ENCODE results near the gene PRDX1.
"Not testable (repeated sequence)": the region's sequence is repeated elsewhere in the genome, so short reads cannot be mapped to it uniquely, and the experiment has no call there.

PRDX1 gene

DNA sequence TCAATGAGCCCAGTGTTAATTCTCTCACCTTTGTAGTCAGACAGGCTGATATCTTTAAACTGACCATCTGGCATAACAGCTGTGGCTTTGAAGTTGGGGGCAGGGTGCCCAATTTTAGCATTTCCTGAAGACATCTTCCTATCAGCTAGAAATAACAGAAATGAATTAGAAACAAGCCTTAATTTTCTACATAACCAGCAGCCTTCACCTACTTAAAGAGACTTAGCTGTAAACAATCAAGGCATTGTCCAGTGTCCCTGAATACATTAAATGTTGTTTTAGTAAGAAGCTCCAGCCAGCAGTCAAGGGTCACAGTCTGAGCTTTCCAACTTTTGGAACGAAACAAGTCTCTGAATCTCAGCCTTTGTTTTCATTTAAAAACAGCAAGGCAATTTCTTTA is 2.8 kb downstream of the PRDX1 start:
- TF ChIP-seq, protein P1, sequence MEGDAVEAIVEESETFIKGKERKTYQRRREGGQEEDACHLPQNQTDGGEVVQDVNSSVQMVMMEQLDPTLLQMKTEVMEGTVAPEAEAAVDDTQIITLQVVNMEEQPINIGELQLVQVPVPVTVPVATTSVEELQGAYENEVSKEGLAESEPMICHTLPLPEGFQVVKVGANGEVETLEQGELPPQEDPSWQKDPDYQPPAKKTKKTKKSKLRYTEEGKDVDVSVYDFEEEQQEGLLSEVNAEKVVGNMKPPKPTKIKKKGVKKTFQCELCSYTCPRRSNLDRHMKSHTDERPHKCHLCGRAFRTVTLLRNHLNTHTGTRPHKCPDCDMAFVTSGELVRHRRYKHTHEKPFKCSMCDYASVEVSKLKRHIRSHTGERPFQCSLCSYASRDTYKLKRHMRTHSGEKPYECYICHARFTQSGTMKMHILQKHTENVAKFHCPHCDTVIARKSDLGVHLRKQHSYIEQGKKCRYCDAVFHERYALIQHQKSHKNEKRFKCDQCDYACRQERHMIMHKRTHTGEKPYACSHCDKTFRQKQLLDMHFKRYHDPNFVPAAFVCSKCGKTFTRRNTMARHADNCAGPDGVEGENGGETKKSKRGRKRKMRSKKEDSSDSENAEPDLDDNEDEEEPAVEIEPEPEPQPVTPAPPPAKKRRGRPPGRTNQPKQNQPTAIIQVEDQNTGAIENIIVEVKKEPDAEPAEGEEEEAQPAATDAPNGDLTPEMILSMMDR (IDR thresholded peaks at IDR 0.05): no peak
- no peaks in the 10 kb centered on the region for H3K36me3 ChIP-seq (ENCODE audit: control insufficient read depth, insufficient read depth, low read length)
- H3K79me2 ChIP-seq: no peaks in the 10 kb centered on the region
- no peaks in the 10 kb centered on the region for H3K27me3 ChIP-seq (ENCODE audit: control insufficient read depth, insufficient read depth, low read length)
- no peak overlapping the region for H3K9ac ChIP-seq
- H3K27ac ChIP-seq: no peak overlapping the region
- H3K4me3 ChIP-seq (ENCODE audit: low read depth, low read length): no peak overlapping the region
- no peak overlapping the region for H2AFZ ChIP-seq
- no peaks in the 10 kb centered on the region for H3K4me1 ChIP-seq
- H3K9me3 ChIP-seq (ENCODE audit: control insufficient read depth, low read length): no peaks in the 10 kb centered on the region
- no peak overlapping the region for H3K4me2 ChIP-seq (ENCODE audit: low read length)

DNA sequence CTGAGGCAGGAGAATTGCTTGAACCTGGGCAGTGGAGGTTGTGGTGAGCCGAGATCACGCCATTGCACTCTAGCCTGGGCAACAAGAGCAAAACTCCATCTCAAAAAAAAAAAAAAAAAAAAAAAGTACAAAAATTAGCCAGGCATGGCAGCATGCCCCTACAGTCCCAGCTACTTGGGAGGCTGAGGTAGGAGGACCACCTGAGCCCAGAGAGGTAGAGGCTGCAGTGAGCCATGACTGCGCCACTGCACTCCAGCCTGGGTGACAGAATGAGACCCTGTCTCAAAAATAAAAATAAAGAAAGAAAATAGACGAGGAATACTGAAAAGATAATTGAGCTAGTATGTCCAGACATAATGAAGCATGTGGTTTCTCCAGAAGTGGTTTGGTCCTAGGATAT is 3.3 kb downstream of the PRDX1 start:
- H3K79me2 ChIP-seq, H3K4me1 ChIP-seq: not testable (repeated sequence)

DNA sequence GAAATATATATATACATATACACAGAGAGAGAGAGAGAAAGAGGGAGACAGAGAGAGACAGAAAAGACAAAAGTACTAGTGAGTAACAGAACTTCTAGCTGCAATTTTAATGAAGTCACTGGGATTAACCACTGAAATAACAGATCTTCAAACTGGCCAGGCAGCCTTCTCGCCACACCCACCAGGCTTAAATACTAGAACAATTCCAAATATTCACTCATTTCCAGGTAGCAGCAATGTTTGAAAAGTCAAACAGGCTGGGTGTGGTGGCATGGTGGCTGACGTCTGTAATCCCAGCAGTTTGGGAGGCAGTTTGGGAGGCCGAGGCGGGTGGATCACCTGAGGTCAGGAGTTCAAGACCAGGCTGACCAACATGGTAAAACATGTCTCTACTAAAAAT is 5.2 kb downstream of the PRDX1 start:
- H3K4me3 ChIP-seq (ENCODE audit: low read depth, low read length): no peak overlapping the region
- H3K4me1 ChIP-seq: no peaks in the 10 kb centered on the region
- no peak overlapping the region for H3K27ac ChIP-seq
- no peak overlapping the region for H3K9ac ChIP-seq
- H2AFZ ChIP-seq: no peak overlapping the region
- TF ChIP-seq, protein P1 (IDR thresholded peaks at IDR 0.05): no peak
- H3K9me3 ChIP-seq (ENCODE audit: control insufficient read depth, low read length): no peaks in the 10 kb centered on the region
- H3K36me3 ChIP-seq (ENCODE audit: control insufficient read depth, insufficient read depth, low read length): no peaks in the 10 kb centered on the region
- H3K79me2 ChIP-seq: no peaks in the 10 kb centered on the region
- H3K4me2 ChIP-seq (ENCODE audit: low read length): no peak overlapping the region
- H3K27me3 ChIP-seq (ENCODE audit: control insufficient read depth, insufficient read depth, low read length): no peaks in the 10 kb centered on the region

More for the DNA sequence above, 3.3 kb downstream of the PRDX1 start:
- H3K4me2 ChIP-seq (ENCODE audit: low read length); H3K4me3 ChIP-seq (ENCODE audit: low read depth, low read length); H3K9me3 ChIP-seq (ENCODE audit: control insufficient read depth, low read length); H3K27me3 ChIP-seq (ENCODE audit: control insufficient read depth, insufficient read depth, low read length); H2AFZ ChIP-seq; H3K36me3 ChIP-seq (ENCODE audit: control insufficient read depth, insufficient read depth, low read length); H3K9ac ChIP-seq; H3K27ac ChIP-seq: not testable (repeated sequence)

DNA sequence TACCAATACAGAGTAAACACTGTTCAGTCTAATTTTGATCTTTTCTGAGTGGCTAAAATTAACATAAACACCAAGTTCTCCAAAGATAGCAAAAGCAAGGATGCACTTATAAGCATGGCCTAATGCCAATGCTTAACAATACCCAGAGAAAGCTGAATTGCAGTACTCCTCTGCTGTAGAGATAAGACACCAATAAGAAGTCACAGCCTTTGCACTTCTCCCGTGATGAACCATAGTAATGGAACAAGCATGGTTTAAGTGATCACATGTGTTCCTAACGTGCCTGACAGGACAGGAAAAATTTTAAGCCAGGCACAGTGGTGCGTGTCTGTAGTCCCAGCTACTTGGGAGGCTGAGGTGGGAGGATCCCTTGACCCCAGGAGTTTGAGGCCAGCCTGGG is 5.6 kb downstream of the PRDX1 start:
- Histone ChIP-seq H3K4me1 (no peaks in the 10 kb centered on the region), H3K27ac (no peak overlapping the region), H3K4me3 (ENCODE audit: low read depth, low read length) (no peak overlapping the region), H3K27me3 (ENCODE audit: control insufficient read depth, insufficient read depth, low read length) (no peaks in the 10 kb centered on the region), H3K36me3 (ENCODE audit: control insufficient read depth, insufficient read depth, low read length) (no peaks in the 10 kb centered on the region), H2AFZ (no peak overlapping the region), H3K79me2 (no peaks in the 10 kb centered on the region), H3K9ac (no peak overlapping the region), H3K9me3 (ENCODE audit: control insufficient read depth, low read length) (no peaks in the 10 kb centered on the region), H3K4me2 (ENCODE audit: low read length) (no peak overlapping the region)
- TF ChIP-seq, protein P1 (IDR thresholded peaks at IDR 0.05): no peak

DNA sequence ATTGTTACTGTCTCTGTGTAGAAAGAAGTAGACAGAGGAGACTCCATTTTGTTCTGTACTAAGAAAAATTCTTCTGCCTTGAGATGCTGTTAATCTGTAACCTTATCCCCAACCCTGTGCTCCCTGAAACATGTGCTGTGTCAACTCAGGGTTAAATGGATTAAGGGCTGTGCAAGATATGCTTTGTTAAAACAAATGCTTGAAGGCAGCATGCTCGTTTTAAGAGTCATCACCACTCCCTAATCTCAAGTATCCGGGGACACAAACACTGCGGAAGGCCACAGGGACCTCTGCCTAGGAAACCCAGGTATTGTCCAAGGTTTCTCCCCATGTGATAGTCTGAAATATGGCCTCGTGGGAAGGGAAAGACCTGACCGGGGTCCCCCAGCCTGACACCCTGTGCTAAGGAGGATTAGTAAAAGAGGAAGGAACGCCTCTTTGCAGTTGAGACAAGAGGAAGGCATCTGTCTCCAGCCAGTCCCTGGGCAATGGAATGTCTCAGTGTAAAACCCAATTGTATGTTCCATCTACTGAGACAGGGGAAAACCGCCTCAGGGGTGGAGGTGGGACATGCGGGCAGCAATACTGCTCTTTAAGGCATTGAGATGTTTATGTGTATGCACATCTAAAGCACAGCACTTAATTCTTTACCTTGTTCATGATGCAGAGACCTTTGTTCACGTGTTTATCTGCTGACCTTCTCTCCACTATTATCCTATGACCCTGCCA is 8.0 kb downstream of the PRDX1 start:
- not testable (repeated sequence) for H3K4me2 ChIP-seq (ENCODE audit: low read length); H2AFZ ChIP-seq; H3K27me3 ChIP-seq (ENCODE audit: control insufficient read depth, insufficient read depth, low read length); H3K4me1 ChIP-seq; H3K79me2 ChIP-seq; H3K27ac ChIP-seq; H3K36me3 ChIP-seq (ENCODE audit: control insufficient read depth, insufficient read depth, low read length); H3K4me3 ChIP-seq (ENCODE audit: low read depth, low read length); H3K9me3 ChIP-seq (ENCODE audit: control insufficient read depth, low read length); H3K9ac ChIP-seq

DNA sequence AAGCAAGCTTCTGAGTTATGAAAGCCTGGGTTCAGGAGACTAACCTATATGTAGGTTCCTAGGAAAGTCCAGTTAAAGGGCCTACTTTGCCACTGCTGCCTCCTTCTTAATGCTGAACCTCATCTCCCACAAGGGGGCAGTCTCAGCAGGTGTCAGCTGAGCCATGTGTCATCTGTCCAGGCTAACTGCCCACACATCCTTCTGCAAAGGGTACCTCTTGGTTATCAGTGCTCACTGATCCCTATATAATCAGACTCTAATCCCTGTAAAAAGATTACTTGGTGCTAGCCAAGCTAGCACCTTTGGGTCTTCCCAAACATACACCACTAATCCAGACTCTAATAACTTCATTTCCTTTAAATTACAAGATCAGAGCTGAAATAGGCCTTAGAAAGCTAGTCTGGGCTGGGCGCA is 9.0 kb downstream of the PRDX1 start:
- Histone ChIP-seq H2AFZ (no peak overlapping the region), H3K27me3 (ENCODE audit: control insufficient read depth, insufficient read depth, low read length) (no peaks in the 10 kb centered on the region), H3K79me2 (no peaks in the 10 kb centered on the region), H3K9ac (no peak overlapping the region), H3K4me2 (ENCODE audit: low read length) (no peak overlapping the region), H3K27ac (no peak overlapping the region), H3K4me3 (ENCODE audit: low read depth, low read length) (no peak overlapping the region), H3K4me1 (no peaks in the 10 kb centered on the region), H3K36me3 (ENCODE audit: control insufficient read depth, insufficient read depth, low read length) (no peaks in the 10 kb centered on the region), H3K9me3 (ENCODE audit: control insufficient read depth, low read length) (no peaks in the 10 kb centered on the region)
- TF ChIP-seq, protein P1 (IDR thresholded peaks at IDR 0.05): peak; percentile 51

Measured in parathyroid adenoma (tissue), 2 donors.